ENCODE results near the gene SLAMF9.

Gene SLAMF9

GRCh38 chr1:159974350-159974965, 20.4 kb upstream of the SLAMF9 start:
- DNase-seq: no peak

GRCh38 chr1:159973350-159973940, 19.4 kb upstream of the SLAMF9 start:
- no peak for DNase-seq

GRCh38 chr1:159972443-159973205, 18.6 kb upstream of the SLAMF9 start:
- no peak for DNase-seq

GRCh38 chr1:159970932-159971342, 16.9 kb upstream of the SLAMF9 start:
- DNase-seq: no peak

- DNase-seq: no peak
Measured at GRCh38 chr1:159968901-159969300, 14.9 kb upstream of the SLAMF9 start.

- no peak for DNase-seq
Measured at GRCh38 chr1:159965263-159965662, 11.2 kb upstream of the SLAMF9 start.

GRCh38 chr1:159964144-159964543, 10.1 kb upstream of the SLAMF9 start:
- no peak for DNase-seq

GRCh38 chr1:159962176-159962575, 8.1 kb upstream of the SLAMF9 start:
- no peak for DNase-seq

- no peak for DNase-seq
Measured at GRCh38 chr1:159961636-159962035, 7.6 kb upstream of the SLAMF9 start.

GRCh38 chr1:159960721-159961381, 6.8 kb upstream of the SLAMF9 start:
- DNase-seq: no peak

- DNase-seq: no peak
Measured at GRCh38 chr1:159959451-159959850, 5.4 kb upstream of the SLAMF9 start.

- DNase-seq: no peak
Measured at GRCh38 chr1:159958719-159959380, 4.8 kb upstream of the SLAMF9 start.

GRCh38 chr1:159957824-159958268, 3.8 kb upstream of the SLAMF9 start:
- DNase-seq: no peak

- no peak for DNase-seq
Measured at GRCh38 chr1:159955456-159955855, 1.4 kb upstream of the SLAMF9 start.

- no peak for DNase-seq
Measured at GRCh38 chr1:159952932-159953331, 1.1 kb downstream of the SLAMF9 start.

- no peak for DNase-seq
Measured at GRCh38 chr1:159951551-159951950, 2.5 kb downstream of the SLAMF9 start.

GRCh38 chr1:159951016-159951415, 3.0 kb downstream of the SLAMF9 start:
- DNase-seq: no peak

- DNase-seq: no peak
Measured at GRCh38 chr1:159949981-159950381, 4.1 kb downstream of the SLAMF9 start.

- no peak for DNase-seq
Measured at GRCh38 chr1:159949123-159949522, 4.9 kb downstream of the SLAMF9 start.

- no peak for DNase-seq
Measured at GRCh38 chr1:159947942-159948341, 6.1 kb downstream of the SLAMF9 start.

- no peak for DNase-seq
Measured at GRCh38 chr1:159946242-159947187, 7.5 kb downstream of the SLAMF9 start.

All from NCI-H1092 (cell line).